HepG2 (cell line): ENCODE measurements around the gene AJUBA. TPM values are rescaled to one million over a fixed set of nuclear protein-coding genes. Genes with fewer than 3 reads are reported as not detected.

ENCODE experiments used
- ATAC-seq: fragments of 200-7000 bp; cut with Tn5 transposase; 3 replicates; pipeline ENCODE4 v1.9.1; 2020; ENCODE audit warnings: mild to moderate bottlenecking, moderate library complexity
- BruUV-seq: library from RNA; stranded (reverse); fragments of 400-500 nt; replicated peaks from 2 replicates; lab custom pipeline; 2021; lab: Mats Ljungman, UMichigan
- CTCF ChIA-PET: fragments of 300-600 bp; formaldehyde crosslinking; extraction: SDS; loops from one replicate; lab custom pipeline; 2021; ENCODE audit warnings: low total read pairs, inconsistent platforms, low intra/inter-chr PET ratio; lab: Yijun Ruan, JAX
- POLR2A ChIA-PET: fragments of 350-600 bp; sonication (Branson Sonifier 250); formaldehyde crosslinking; loops from one replicate; lab custom pipeline; 2020; ENCODE audit warnings: antibody characterized with exemption, inconsistent platforms; lab: Yijun Ruan, JAX
- DNase-seq: peaks from one replicate; pipeline ENCODE4 v3.0.0-alpha.2; 2015; ENCODE audit warnings: low spot score
- FAIRE-seq: peaks from 3 replicates; lab custom pipeline; 2011; peaks lifted over from hg19 to GRCh38; lab: Jason Lieb, UNC
- H2AFZ ChIP-seq: one replicate; pipeline ENCODE4 v1.6.1; 2011; ENCODE audit warnings: low read length, inconsistent platforms
- H3K27ac ChIP-seq: fragments of 300-600 bp; 3 replicates; pipeline ENCODE4 v1.8.0; 2011; ENCODE audit warnings: mixed run types, mild to moderate bottlenecking, mixed read lengths, low read length, inconsistent platforms; ENCODE audit not compliant: insufficient read depth; ENCODE audit errors: extremely low read length
- H3K27me3 ChIP-seq, 2 experiments: fragments of 200-600 bp in 1 of 2; 2 replicates in 1 of 2; 3 replicates in 1 of 2; pipeline versions ENCODE4 v1.6.0 to v1.8.0; 2011; ENCODE audit warnings: low read length in 2 of 2, mild to moderate bottlenecking in 2 of 2, moderate library complexity in 2 of 2, inconsistent platforms in 1 of 2; ENCODE audit not compliant: insufficient read depth in 2 of 2, control insufficient read depth in 1 of 2
- H3K36me3 ChIP-seq, 2 experiments: fragments of 200-600 bp in 1 of 2; replicated peaks in 1 of 2; 2 replicates in 1 of 2; 3 replicates in 1 of 2; pipeline versions ENCODE4 v1.5.1 to v1.8.0; 2011; ENCODE audit warnings: low read length in 2 of 2, inconsistent platforms in 1 of 2; ENCODE audit not compliant: insufficient read depth in 2 of 2, control insufficient read depth in 1 of 2
- H3K4me1 ChIP-seq: 2 replicates; pipeline ENCODE4 v1.5.1; 2012; ENCODE audit warnings: low read length, inconsistent platforms; ENCODE audit not compliant: insufficient read depth
- H3K4me2 ChIP-seq: 2 replicates; pipeline ENCODE4 v1.6.0; 2011; ENCODE audit warnings: low read depth, low read length, inconsistent platforms
- H3K4me3 ChIP-seq, 3 experiments: fragments of 200-600 bp in 1 of 3; sonication (generic), shearing (Covaris generic) in 1 of 3; replicated peaks in 1 of 3; 2 replicates each; pipeline ENCODE4 v1.5.1; 2011 to 2016; ENCODE audit warnings: low read length in 3 of 3, inconsistent platforms in 2 of 3, low read depth in 2 of 3, mild to moderate bottlenecking in 2 of 3, control low read depth in 1 of 3, mixed read lengths in 1 of 3; ENCODE audit not compliant: insufficient read depth in 1 of 3
- H3K79me2 ChIP-seq: one replicate; pipeline ENCODE4 v1.6.1; 2011; ENCODE audit warnings: low read length, inconsistent platforms; ENCODE audit not compliant: insufficient read depth
- H3K9ac ChIP-seq: 2 replicates; pipeline ENCODE4 v1.6.0; 2011; ENCODE audit warnings: mild to moderate bottlenecking, low read depth, low read length, inconsistent platforms; ENCODE audit not compliant: insufficient read depth
- H3K9me3 ChIP-seq: 2 replicates; pipeline ENCODE4 v1.5.1; 2012; ENCODE audit warnings: mild to moderate bottlenecking, low read length
- H4K20me1 ChIP-seq: 2 replicates; pipeline ENCODE4 v1.6.0; 2011; ENCODE audit warnings: inconsistent platforms, mild to moderate bottlenecking, low read length, moderate library complexity; ENCODE audit not compliant: insufficient read depth
- CEBPB ChIP-seq: IDR thresholded peaks from 2 replicates; pipeline ENCODE4 v1.6.1; 2011; ENCODE audit warnings: low read depth, low read length, improper control_type of control experiment, borderline replicate concordance
- ELF4 ChIP-seq: sonication (generic); formaldehyde crosslinking; IDR thresholded peaks from 2 replicates; pipeline ENCODE4 v1.5.0; 2020; ENCODE audit warnings: missing genetic modification reagents, mild to moderate bottlenecking, moderate library complexity, borderline replicate concordance
- JUNB ChIP-seq: sonication (generic); formaldehyde crosslinking; IDR thresholded peaks from 2 replicates; pipeline ENCODE4 v1.8.0; 2022; ENCODE audit warnings: missing genetic modification reagents, mild to moderate bottlenecking, borderline replicate concordance
- KLF16 ChIP-seq, 2 experiments: sonication (generic) in 1 of 2; formaldehyde crosslinking in 1 of 2; IDR thresholded peaks; 2 replicates each; pipeline versions ENCODE4 v1.6.1 to v1.8.0; 2016 to 2023; ENCODE audit warnings: missing genetic modification reagents in 2 of 2, missing compliant biosample characterization in 1 of 2
- MED8 ChIP-seq: sonication (generic); formaldehyde crosslinking; IDR thresholded peaks from 2 replicates; pipeline ENCODE4 v1.8.1; 2023; ENCODE audit warnings: mild to moderate bottlenecking, missing genetic modification reagents; ENCODE audit not compliant: insufficient replicate concordance
- MXD3 ChIP-seq: IDR thresholded peaks from 2 replicates; pipeline ENCODE4 v1.6.1; 2016; ENCODE audit warnings: mild to moderate bottlenecking, missing biosample characterization, missing genetic modification reagents
- POLR2AphosphoS2 ChIP-seq: IDR thresholded peaks from 2 replicates; pipeline ENCODE4 v1.6.1; 2011; ENCODE audit warnings: low read depth, low read length, improper control_type of control experiment
- ZMAT5 ChIP-seq: sonication (generic); formaldehyde crosslinking; IDR thresholded peaks from 2 replicates; pipeline ENCODE4 v1.5.0; 2020; ENCODE audit warnings: mild to moderate bottlenecking, low read depth, missing genetic modification reagents, borderline replicate concordance
- ZNF180 ChIP-seq: sonication (generic); formaldehyde crosslinking; IDR thresholded peaks from 2 replicates; pipeline ENCODE4 v1.4.0; 2020; ENCODE audit warnings: low read depth, missing genetic modification reagents, borderline replicate concordance
- ZNF34 ChIP-seq: sonication (generic); formaldehyde crosslinking; IDR thresholded peaks from 2 replicates; pipeline ENCODE4 v1.4.0; 2020; ENCODE audit warnings: mild to moderate bottlenecking, missing genetic modification reagents, borderline replicate concordance
- WGBS: methylation state at CpG from one replicate; pipeline ENCODE4 v1.1.6; 2017; ENCODE audit warnings: low lambda C conversion rate; 5-methylcytosine and 5-hydroxymethylcytosine counted together
- in situ Hi-C: cut with HindIII; loops from 2 replicates; pipeline ENCODE4 v1.10.0; 2017; ENCODE audit warnings: low pct_unique_long_range_greater_than_20kb; ENCODE audit not compliant: extremely low pct_ligation_motif_present
- intact Hi-C: fragments of 100-400 bp; cut with micrococcal nuclease; formaldehyde crosslinking; loops from one replicate; pipeline ENCODE4 v1.10.0; 2022; ENCODE audit not compliant: unreplicated experiment
- polyA plus RNA-seq, 8 experiments: library from polyadenylated mRNA; depleted of rRNA in 3 of 8; stranded (reverse) in 7 of 8; unstranded in 1 of 8; fragments of >200 nt; fragmentation: Illumina TruSeq in 4 of 8; extraction: Trizol in 4 of 8; gene quantifications; 2 replicates each; pipeline versions ENCODE4 v1.2.1 to v1.2.3, GENCODE V29; 2011 to 2016; ENCODE audit warnings: low read depth in 4 of 8, missing spikeins in 1 of 8, mixed read lengths in 1 of 8; ENCODE audit not compliant: insufficient read depth in 1 of 8
- total RNA-seq, 5 experiments: library from RNA; depleted of rRNA; stranded (reverse); fragments of >200 nt; fragmentation: Illumina TruSeq; extraction: Trizol; gene quantifications; 2 replicates each; pipeline ENCODE4 v1.2.3, GENCODE V29; 2016; ENCODE audit warnings: low read depth in 1 of 5
- TF ChIP-seq, protein P1 (sequence below): sonication (generic); formaldehyde crosslinking; IDR thresholded peaks from 2 replicates; pipeline ENCODE4 v1.8.0; 2023; ENCODE audit warnings: mild to moderate bottlenecking, missing genetic modification reagents
- TF ChIP-seq, protein P2 (sequence below), 2 experiments: fragments of 450-650 bp in 1 of 2; sonication (generic) in 1 of 2; formaldehyde crosslinking; IDR thresholded peaks; 2 replicates each; pipeline versions ENCODE4 v1.5.0 to v1.8.0; 2020 to 2022; ENCODE audit warnings: mild to moderate bottlenecking in 1 of 2, missing genetic modification reagents in 1 of 2

The AJUBA gene
- total and polyA plus RNA-seq, 2 of the 13 experiments (the other 11 are each of a cell fraction or from before 2014, with no cell fraction given) = 157 to 241 TPM

- TF ChIP-seq JUNB (CRISPR knock-in tag) (no peak), ELF4 (CRISPR knock-in tag) (no peak), ZNF180 (CRISPR knock-in tag) (no peak), POLR2AphosphoS2 (no peak)
Observed at GRCh38 chr14:22993517-22993916, 11.2 kb upstream of the AJUBA start (continued).

GRCh38 chr14:22991852-22992251 is 9.5 kb upstream of the AJUBA start:
- no peak for ATAC-seq

More at GRCh38 chr14:22991852-22992251, 9.5 kb upstream of the AJUBA start:
- H4K20me1 ChIP-seq = no peaks in the 10 kb centered on the region
- no peaks in the 10 kb centered on the region for H3K9me3 ChIP-seq
- FAIRE-seq (no peak), DNase-seq (no peak)
- WGBS = 91% methylated on average over 8 of the region's 8 CpGs
- H3K4me2 ChIP-seq = no peak overlapping the region
- BruUV-seq = no TSS peak
- in situ Hi-C loops (no loop called here), intact Hi-C loops (no loop called here)
- H3K9ac ChIP-seq = no peak overlapping the region
- H3K27me3 ChIP-seq = no peaks in the 10 kb centered on the region
- no peak for TF ChIP-seq MXD3
- no peak for TF ChIP-seq ZMAT5
- no peak for TF ChIP-seq CEBPB
- TF ChIP-seq, protein P1, sequence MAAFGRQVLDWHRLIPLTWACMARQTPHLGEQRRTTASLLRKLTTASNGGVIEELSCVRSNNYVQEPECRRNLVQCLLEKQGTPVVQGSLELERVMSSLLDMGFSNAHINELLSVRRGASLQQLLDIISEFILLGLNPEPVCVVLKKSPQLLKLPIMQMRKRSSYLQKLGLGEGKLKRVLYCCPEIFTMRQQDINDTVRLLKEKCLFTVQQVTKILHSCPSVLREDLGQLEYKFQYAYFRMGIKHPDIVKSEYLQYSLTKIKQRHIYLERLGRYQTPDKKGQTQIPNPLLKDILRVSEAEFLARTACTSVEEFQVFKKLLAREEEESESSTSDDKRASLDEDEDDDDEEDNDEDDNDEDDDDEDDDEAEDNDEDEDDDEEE (CRISPR knock-in tag) = no peak
- TF ChIP-seq KLF16 (CRISPR knock-in tag; IDR thresholded peaks at IDR 0.05) = no peak
- TF ChIP-seq MED8 (CRISPR knock-in tag) = no peak
- TF ChIP-seq, protein P2, sequence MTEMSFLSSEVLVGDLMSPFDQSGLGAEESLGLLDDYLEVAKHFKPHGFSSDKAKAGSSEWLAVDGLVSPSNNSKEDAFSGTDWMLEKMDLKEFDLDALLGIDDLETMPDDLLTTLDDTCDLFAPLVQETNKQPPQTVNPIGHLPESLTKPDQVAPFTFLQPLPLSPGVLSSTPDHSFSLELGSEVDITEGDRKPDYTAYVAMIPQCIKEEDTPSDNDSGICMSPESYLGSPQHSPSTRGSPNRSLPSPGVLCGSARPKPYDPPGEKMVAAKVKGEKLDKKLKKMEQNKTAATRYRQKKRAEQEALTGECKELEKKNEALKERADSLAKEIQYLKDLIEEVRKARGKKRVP (CRISPR knock-in tag; IDR thresholded peaks at IDR 0.05) = no peak
- no peak for TF ChIP-seq ZNF34 (CRISPR knock-in tag)
- no peak overlapping the region for H3K27ac ChIP-seq
- H3K4me3 ChIP-seq = no peak overlapping the region
- H3K4me1 ChIP-seq = peaks cover 5% of the 10 kb centered on the region; the same call in 1 of the 2 replicates
- H2AFZ ChIP-seq = no peak overlapping the region
- ChIA-PET CTCF (interaction anchor here (0.9 kb wide), 1 partner anchor 63 kb away, joined by 3 read pairs; no protein-coding TSS in a partner anchor), POLR2A (interaction anchor here (5.5 to 8.5 kb wide), 3 partner anchors 8 to 17 kb away, joined by 88 to 160 read pairs (median 101); partner anchors contain the start of gene AJUBA)
- peaks cover 0 to 6% of the 10 kb centered on the region in 2 experiments; a peak in 1 of 5 replicates for H3K36me3 ChIP-seq
- no peaks in the 10 kb centered on the region for H3K79me2 ChIP-seq
